GM18502 (cell line): ENCODE measurements around the gene ZNF236.
"Not testable (repeated sequence)": the region's sequence is repeated elsewhere in the genome, so short reads cannot be mapped to it uniquely, and the experiment has no call there.

Experiments
- ATAC-seq: cut with Tn5 transposase; IDR thresholded peaks from one replicate; pipeline ENCODE4 v1.9.1; 2021; ENCODE audit warnings: mild to moderate bottlenecking; ENCODE audit not compliant: unreplicated experiment, poor library complexity

ZNF236 gene

DNA sequence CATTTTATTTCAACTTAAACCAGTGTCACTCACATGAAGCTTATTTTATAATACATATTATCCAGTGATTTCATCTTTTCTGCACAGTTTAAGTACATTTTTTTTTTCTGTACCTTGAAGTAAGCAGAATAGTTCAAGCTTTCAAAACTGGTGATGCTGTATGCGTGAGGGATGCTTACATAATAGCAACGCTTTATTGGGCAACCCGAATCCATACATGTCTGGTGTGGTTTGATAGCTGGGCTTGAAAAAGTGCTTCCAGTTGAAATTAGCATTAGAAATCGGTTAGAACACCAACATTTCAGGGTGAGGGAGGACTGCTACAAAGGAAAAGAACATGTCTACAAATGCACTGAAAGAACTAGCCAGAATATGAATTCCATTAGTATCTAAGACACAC is 192.8 kb downstream of the ZNF236 start:
- no peak for ATAC-seq

DNA sequence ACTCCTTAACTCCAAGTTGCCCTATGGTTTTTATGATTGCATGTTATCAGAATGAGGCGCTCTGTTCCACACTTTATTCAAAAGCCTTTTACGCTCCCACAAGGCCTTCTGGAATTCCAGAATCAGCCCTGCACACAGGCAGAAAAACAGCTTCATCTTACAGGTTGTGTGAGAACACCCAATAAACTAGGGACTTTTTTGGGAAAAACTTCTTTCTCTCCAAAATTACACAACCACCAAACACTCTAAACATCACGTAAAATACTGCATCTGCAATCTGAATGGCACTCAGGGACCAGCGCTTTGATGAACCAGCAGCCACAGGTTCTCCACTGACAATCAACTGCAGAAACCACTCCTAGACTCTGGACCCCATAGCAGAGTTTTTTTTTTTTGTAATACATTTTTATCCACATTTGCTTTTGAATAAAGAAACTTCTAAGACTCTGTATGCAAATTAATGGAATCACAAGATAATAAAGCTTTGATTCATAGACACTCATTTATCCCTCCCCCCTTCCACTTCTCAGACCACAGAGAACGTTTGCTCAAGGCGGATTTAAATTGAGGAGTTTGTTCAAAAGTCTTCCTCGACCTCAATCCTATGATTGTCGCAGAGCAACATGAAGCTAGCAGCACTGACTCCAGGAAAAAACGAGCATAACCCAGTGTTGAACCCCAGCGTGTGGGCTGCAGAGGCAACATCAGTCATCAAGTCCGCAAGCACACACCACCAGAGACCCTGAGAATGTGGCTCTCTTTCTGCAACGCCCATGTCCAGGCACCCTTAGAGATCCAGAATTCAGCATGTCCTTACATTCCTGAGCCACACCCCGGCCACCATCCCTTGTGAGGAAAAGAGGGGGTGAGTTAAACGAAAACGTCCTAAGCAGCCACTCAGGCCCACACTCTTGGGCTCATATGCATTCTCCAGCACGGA is 193.7 kb downstream of the ZNF236 start:
- ATAC-seq: no peak

DNA sequence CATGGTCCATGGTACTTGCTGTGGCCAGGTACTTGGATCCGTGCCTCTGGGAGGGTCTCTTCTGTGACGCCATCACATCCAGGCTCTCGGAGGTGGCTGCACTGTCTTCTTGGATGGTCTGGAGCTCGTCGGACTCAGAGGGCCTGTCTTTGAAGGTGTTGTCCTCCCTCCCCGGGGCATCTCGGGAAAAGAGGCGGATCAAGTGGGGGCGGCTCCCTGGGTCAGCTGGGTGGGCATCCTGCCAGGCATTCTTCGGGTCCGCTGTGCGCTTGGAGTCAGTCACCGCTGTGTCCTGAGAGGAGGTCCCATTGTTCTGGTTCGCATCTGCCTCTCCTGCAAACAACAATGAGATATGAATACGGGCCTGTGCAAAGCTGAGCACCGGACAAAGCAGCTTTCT is 194.6 kb downstream of the ZNF236 start:
- no peak for ATAC-seq

DNA sequence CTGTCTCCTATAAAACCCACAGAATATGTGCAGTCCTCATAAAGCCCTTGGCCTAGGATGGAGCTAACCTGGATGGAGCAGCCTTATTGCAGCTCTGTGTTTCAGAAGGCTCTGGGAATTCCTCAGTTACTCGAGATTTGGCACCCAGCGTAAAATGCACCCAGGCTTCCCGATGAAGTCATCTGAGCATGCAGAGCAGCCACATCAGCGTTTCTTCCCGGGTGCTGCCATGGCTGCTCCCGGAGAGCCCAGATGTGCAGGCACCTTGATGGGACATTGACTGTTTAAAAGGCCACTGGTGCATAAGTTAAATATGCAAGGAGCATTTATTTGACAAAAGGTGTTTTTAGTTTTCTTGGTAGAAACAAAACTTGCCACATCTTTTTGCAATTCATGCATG is 195.0 kb downstream of the ZNF236 start:
- ATAC-seq: no peak

DNA sequence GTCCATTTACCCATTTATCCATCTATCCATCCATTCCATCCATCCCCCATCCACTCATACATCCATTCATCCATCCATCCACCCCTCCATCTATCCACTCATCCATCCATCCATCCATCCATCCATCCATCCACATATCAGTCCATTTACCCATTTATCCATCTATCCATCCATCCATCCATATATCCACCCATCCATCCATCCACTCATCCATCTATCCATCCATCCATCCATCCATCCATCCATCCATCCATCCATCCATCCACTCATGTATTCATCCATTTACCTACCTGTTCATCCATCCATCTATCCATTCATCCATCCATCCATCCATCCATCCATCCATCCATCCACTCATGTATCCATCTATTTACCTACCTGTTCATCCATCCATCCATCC is 196.3 kb downstream of the ZNF236 start:
- not testable (repeated sequence) for ATAC-seq

DNA sequence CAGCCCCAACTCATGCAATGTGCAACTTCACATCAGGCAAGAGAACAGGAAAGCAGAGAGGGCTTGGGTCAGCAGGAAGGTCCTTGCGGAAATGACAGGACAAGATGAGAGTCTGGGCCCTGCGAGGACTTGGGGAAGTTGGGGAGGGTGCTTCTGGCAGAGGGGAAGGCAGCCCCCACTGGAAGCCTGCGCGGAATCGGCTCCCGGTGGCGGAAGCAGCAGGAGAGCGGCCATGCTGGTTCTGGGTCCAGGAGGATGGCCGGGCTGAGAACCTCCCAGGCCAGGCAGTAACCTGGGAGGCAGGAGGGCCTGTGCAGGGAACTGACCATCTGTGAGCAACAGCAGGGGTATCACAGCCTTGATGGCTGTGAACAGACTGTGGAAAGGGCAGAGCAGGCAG is 197.3 kb downstream of the ZNF236 start:
- no peak for ATAC-seq
